Fibroblast of lung (primary cell): ENCODE data around the gene PLCG2.

Experiments used
- CTCF ChIP-seq, 2 donors: IDR thresholded peaks in 1 of 2; conservative IDR thresholded peaks in 1 of 2; 1 replicate in 1 of 2; 2 replicates in 1 of 2; pipeline ENCODE4 v1.5.1; 2011 to 2012; ENCODE audit warnings: low read length in 2 of 2, control low read depth in 1 of 2, inconsistent platforms in 1 of 2, low read depth in 1 of 2, mild to moderate bottlenecking in 1 of 2
- EZH2 ChIP-seq: IDR thresholded peaks from 2 replicates; pipeline ENCODE4 v1.5.1; 2012; ENCODE audit warnings: low read length, control low read depth, mild to moderate bottlenecking; ENCODE audit errors: missing control alignments

GRCh38 chr16:81863630-81864352 lies 84.7 kb downstream of the PLCG2 start:
- TF ChIP-seq EZH2 (no peak), CTCF (conservative IDR thresholded peaks at IDR 0.05 in 1 of 2, IDR thresholded peaks at IDR 0.05 in 1 of 2; ENCODE audit: low read depth in 1 of 2, low read length in 2 of 2) (no peak)
